Calu3 (cell line): ENCODE results near the gene TMEM178B. TPM values are rescaled to one million over a fixed set of nuclear protein-coding genes. Genes with fewer than 3 reads are reported as not detected.

Source experiments
- BruUV-seq: library from RNA; stranded (reverse); fragments of 400-500 nt; replicated peaks from 2 replicates; lab custom pipeline; 2021; lab: Mats Ljungman, UMichigan
- CTCF ChIA-PET: fragments of 300-600 bp; sonication (Branson Sonifier 250); formaldehyde crosslinking; loops from one replicate; lab custom pipeline; 2022; ENCODE audit warnings: antibody characterized with exemption; lab: Charles Lee
- DNase-seq: peaks from one replicate; pipeline ENCODE4 v3.0.0; 2022
- H3K27ac Mint-ChIP-seq: one replicate; pipeline ENCODE4 v1.8.0; 2022; ENCODE audit warnings: mixed read lengths; ENCODE audit not compliant: unreplicated experiment
- H3K27me3 Mint-ChIP-seq: one replicate; pipeline ENCODE4 v1.8.0; 2022; ENCODE audit warnings: mixed read lengths; ENCODE audit not compliant: unreplicated experiment
- H3K36me3 Mint-ChIP-seq: one replicate; pipeline ENCODE4 v1.8.0; 2022; ENCODE audit warnings: mild to moderate bottlenecking, moderate library complexity, mixed read lengths; ENCODE audit not compliant: insufficient read depth, unreplicated experiment
- H3K4me1 Mint-ChIP-seq: one replicate; pipeline ENCODE4 v1.8.0; 2022; ENCODE audit warnings: mild to moderate bottlenecking, low read depth, mixed read lengths; ENCODE audit not compliant: unreplicated experiment
- H3K4me3 Mint-ChIP-seq: one replicate; pipeline ENCODE4 v1.8.0; 2022; ENCODE audit warnings: mild to moderate bottlenecking, low read depth, moderate library complexity, mixed read lengths; ENCODE audit not compliant: unreplicated experiment
- H3K9me3 Mint-ChIP-seq: one replicate; pipeline ENCODE4 v1.8.0; 2022; ENCODE audit warnings: low read depth, mixed read lengths; ENCODE audit not compliant: unreplicated experiment
- intact Hi-C: fragments of 100-400 bp; cut with micrococcal nuclease; formaldehyde crosslinking; loops from one replicate; pipeline ENCODE4 v1.10.0; 2022; ENCODE audit not compliant: unreplicated experiment
- total RNA-seq: library from RNA; stranded (reverse); gene quantifications from 2 replicates; pipeline ENCODE4 v1.2.3, GENCODE V29; 2022
- TF ChIP-seq, protein P1 (sequence below): fragments of 200-600 bp; IDR thresholded peaks from one replicate; pipeline ENCODE4 v1.8.0; 2022; ENCODE audit warnings: antibody characterized with exemption; ENCODE audit not compliant: unreplicated experiment

Gene TMEM178B
- total RNA-seq, 1 experiment from 2014 or later, result 1.5 TPM

DNA sequence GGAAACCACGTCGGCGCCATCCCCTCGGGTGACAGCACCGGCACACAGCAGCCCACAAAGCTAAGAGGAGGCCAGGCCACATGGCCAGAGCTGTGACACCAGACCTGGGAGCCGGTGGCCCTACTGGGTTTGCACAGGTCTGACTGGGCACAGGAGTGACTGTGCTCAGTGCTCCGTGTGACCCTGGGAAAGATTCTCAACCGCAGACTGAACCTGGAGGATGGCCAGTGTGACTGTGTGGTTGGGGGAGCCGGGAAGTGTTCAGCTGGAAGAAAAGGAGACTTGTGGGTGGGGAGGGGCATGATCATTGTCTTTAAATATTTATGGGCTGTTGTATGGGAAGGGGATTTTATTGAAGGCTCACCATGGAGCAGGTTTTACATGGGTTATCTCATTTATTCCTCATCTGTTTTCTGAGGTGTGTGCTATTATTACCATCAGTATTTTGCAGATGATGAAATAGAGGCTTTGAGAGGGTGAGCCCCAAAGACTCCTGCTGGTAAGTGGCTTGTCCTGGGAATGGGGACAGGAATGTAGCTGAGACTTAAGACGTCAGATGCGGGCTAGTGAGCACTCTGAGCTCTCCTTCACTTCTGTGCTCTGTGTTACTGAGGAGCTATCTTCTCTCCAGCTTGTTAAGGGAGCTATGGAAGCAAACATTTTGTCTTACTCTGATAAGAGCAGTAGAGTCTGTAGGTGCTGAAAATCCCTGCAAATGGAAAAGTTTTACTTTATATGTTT lies 127.5 kb downstream of the TMEM178B start:
- Mint-ChIP-seq H3K27me3 (no peaks in the 10 kb centered on the region), H3K4me3 (no peak overlapping the region), H3K9me3 (no peaks in the 10 kb centered on the region), H3K36me3 (no peaks in the 10 kb centered on the region), H3K4me1 (no peaks in the 10 kb centered on the region), H3K27ac (no peak overlapping the region)
- intact Hi-C loops, result no loop called here
- DNase-seq, result no peak
- TF ChIP-seq, protein P1, sequence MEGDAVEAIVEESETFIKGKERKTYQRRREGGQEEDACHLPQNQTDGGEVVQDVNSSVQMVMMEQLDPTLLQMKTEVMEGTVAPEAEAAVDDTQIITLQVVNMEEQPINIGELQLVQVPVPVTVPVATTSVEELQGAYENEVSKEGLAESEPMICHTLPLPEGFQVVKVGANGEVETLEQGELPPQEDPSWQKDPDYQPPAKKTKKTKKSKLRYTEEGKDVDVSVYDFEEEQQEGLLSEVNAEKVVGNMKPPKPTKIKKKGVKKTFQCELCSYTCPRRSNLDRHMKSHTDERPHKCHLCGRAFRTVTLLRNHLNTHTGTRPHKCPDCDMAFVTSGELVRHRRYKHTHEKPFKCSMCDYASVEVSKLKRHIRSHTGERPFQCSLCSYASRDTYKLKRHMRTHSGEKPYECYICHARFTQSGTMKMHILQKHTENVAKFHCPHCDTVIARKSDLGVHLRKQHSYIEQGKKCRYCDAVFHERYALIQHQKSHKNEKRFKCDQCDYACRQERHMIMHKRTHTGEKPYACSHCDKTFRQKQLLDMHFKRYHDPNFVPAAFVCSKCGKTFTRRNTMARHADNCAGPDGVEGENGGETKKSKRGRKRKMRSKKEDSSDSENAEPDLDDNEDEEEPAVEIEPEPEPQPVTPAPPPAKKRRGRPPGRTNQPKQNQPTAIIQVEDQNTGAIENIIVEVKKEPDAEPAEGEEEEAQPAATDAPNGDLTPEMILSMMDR, result no peak
- BruUV-seq, result no TSS peak
- CTCF ChIA-PET, result no interaction called here

- intact Hi-C loops, result no loop called here
- H3K9me3 Mint-ChIP-seq, result no peaks in the 10 kb centered on the region
- H3K4me1 Mint-ChIP-seq, result no peaks in the 10 kb centered on the region
- no peaks in the 10 kb centered on the region for H3K27me3 Mint-ChIP-seq
- CTCF ChIA-PET, result no interaction called here
- no peak for DNase-seq
- H3K27ac Mint-ChIP-seq, result no peak overlapping the region
- no peaks in the 10 kb centered on the region for H3K36me3 Mint-ChIP-seq
- BruUV-seq, result no TSS peak
- H3K4me3 Mint-ChIP-seq, result no peak overlapping the region
- TF ChIP-seq, protein P1, result no peak
Measured at GRCh38 chr7:141202535-141202934, 128.7 kb downstream of the TMEM178B start.

- no peaks in the 10 kb centered on the region for H3K27me3 Mint-ChIP-seq
- intact Hi-C loops, result no loop called here
- CTCF ChIA-PET, result no interaction called here
- no peak overlapping the region for H3K4me3 Mint-ChIP-seq
- no peaks in the 10 kb centered on the region for H3K9me3 Mint-ChIP-seq
- no TSS peak for BruUV-seq
- no peaks in the 10 kb centered on the region for H3K4me1 Mint-ChIP-seq
- no peak for DNase-seq
- TF ChIP-seq, protein P1, result no peak
- no peak overlapping the region for H3K27ac Mint-ChIP-seq
- H3K36me3 Mint-ChIP-seq, result no peaks in the 10 kb centered on the region
Measured at GRCh38 chr7:141203177-141203576, 129.3 kb downstream of the TMEM178B start.

GRCh38 chr7:141203586-141203985 lies 129.7 kb downstream of the TMEM178B start:
- no peaks in the 10 kb centered on the region for H3K4me1 Mint-ChIP-seq
- intact Hi-C loops, result no loop called here
- no TSS peak for BruUV-seq
- H3K27ac Mint-ChIP-seq, result no peak overlapping the region
- no peaks in the 10 kb centered on the region for H3K9me3 Mint-ChIP-seq
- TF ChIP-seq, protein P1, result no peak
- H3K36me3 Mint-ChIP-seq, result no peaks in the 10 kb centered on the region
- no peak overlapping the region for H3K4me3 Mint-ChIP-seq
- CTCF ChIA-PET, result no interaction called here
- no peaks in the 10 kb centered on the region for H3K27me3 Mint-ChIP-seq
- no peak for DNase-seq
